Body of pancreas (tissue), 4 donors: ENCODE measurements around the gene ARRB1. TPM values are rescaled to one million over a fixed set of nuclear protein-coding genes. Genes with fewer than 3 reads are reported as not detected.

Experiments used
- ATAC-seq: fragments of 150-250 bp; one replicate; pipeline ENCODE4 v1.9.1; 2016
- DNase-seq, 4 donors: peaks; one replicate each; pipeline ENCODE4 v3.0.0-alpha.2; 2019
- H3K27ac ChIP-seq, 4 donors: fragments of 200-600 bp; sonication (generic); 1 replicate in 3 of 4; 2 replicates in 1 of 4; pipeline versions ENCODE4 v1.5.1 to v1.6.1; 2016 to 2019; ENCODE audit warnings: mild to moderate bottlenecking in 1 of 4, mixed read lengths in 1 of 4, moderate library complexity in 1 of 4
- H3K27me3 ChIP-seq, 2 donors: fragments of 200-600 bp; sonication (generic); one replicate each; pipeline ENCODE4 v1.6.0; 2016; ENCODE audit warnings: mild to moderate bottlenecking in 1 of 2
- H3K36me3 ChIP-seq, 2 donors: fragments of 200-600 bp; sonication (generic); replicated peaks in 1 of 2; 2 replicates each; pipeline ENCODE4 v1.5.1; 2016; ENCODE audit warnings: low read depth in 2 of 2; ENCODE audit not compliant: insufficient read depth in 1 of 2
- H3K4me1 ChIP-seq: fragments of 200-600 bp; sonication (generic); one replicate; pipeline ENCODE4 v1.6.0; 2016
- H3K4me3 ChIP-seq, 2 donors: fragments of 200-600 bp; sonication (generic); 1 replicate in 1 of 2; 2 replicates in 1 of 2; pipeline ENCODE4 v1.5.1; 2016 to 2019
- H3K9me3 ChIP-seq, 3 donors: fragments of 200-600 bp; sonication (generic); 1 replicate in 2 of 3; 2 replicates in 1 of 3; pipeline ENCODE4 v1.5.1; 2016
- CTCF ChIP-seq, 7 experiments: fragments of 450-650 bp in 4 of 7; fragments of 200-600 bp in 3 of 7; sonication (generic) in 3 of 7; IDR thresholded peaks; one replicate each; pipeline ENCODE4 v1.5.1; 2016 to 2019; ENCODE audit warnings: antibody characterized with exemption in 7 of 7
- POLR2A ChIP-seq, 3 donors: fragments of 450-650 bp; IDR thresholded peaks; one replicate each; pipeline ENCODE4 v1.6.1; 2016; ENCODE audit warnings: antibody characterized with exemption in 3 of 3, mild to moderate bottlenecking in 2 of 3
- WGBS, 2 donors: methylation state at CpG; one replicate each; pipeline ENCODE4 v1.1.5; 2017; 5-methylcytosine and 5-hydroxymethylcytosine counted together
- intact Hi-C: fragments of 100-400 bp; cut with DNase I; formaldehyde crosslinking; loops from one replicate; pipeline ENCODE4 v1.15.1; 2023
- microRNA counts, 2 donors: library from miRNA; unstranded; fragments of <30 nt; microRNA quantifications; one replicate each; lab custom pipeline; 2017
- microRNA-seq, 2 donors: library from miRNA; unstranded; fragments of <30 nt; microRNA quantifications; one replicate each; pipeline ENCODE4, GENCODE V29; 2016; ENCODE audit warnings: borderline number of aligned reads in 2 of 2, borderline replicate concordance in 2 of 2
- small RNA-seq: library from RNA; depleted of rRNA; stranded (forward); fragments of <200 nt; gene quantifications from one replicate; pipeline ENCODE3, GENCODE V24; 2016
- total RNA-seq, 2 donors: library from RNA; depleted of rRNA; stranded (reverse); fragments of >200 nt; gene quantifications; one replicate each; pipeline ENCODE4 v1.1.0, GENCODE V29; 2016

The ARRB1 gene
- total RNA-seq, 2 donors from 2014 or later = 41.0 to 54.1 TPM

- 45 to 49% methylated on average over 2 of the region's 2 CpGs for WGBS, 2 donors
- H3K27me3 ChIP-seq = no peaks in the 10 kb centered on the region
- no peaks in the 10 kb centered on the region for H3K4me1 ChIP-seq
- no peak for DNase-seq
- TF ChIP-seq CTCF (IDR thresholded peaks at IDR 0.05) = no peak
- no peak for TF ChIP-seq POLR2A (IDR thresholded peaks at IDR 0.05)
- intact Hi-C loops = no loop called here
- no peak overlapping the region for H3K27ac ChIP-seq
- H3K36me3 ChIP-seq = no peaks in the 10 kb centered on the region
- no peaks in the 10 kb centered on the region for H3K9me3 ChIP-seq
- ATAC-seq = no peak
- H3K4me3 ChIP-seq = no peak overlapping the region
Measured at GRCh38 chr11:75219869-75220268, 131.6 kb downstream of the ARRB1 start.

GRCh38 chr11:75214843-75215242, 136.6 kb downstream of the ARRB1 start:
- Histone ChIP-seq H3K4me1 (peaks cover 9% of the 10 kb centered on the region), H3K36me3 (no peaks in the 10 kb centered on the region), H3K4me3 (no peak overlapping the region), H3K9me3 (no peaks in the 10 kb centered on the region), H3K27ac (no peak overlapping the region), H3K27me3 (no peaks in the 10 kb centered on the region)
- intact Hi-C loops = no loop called here
- ATAC-seq (no peak), DNase-seq (no peak)
- TF ChIP-seq CTCF (IDR thresholded peaks at IDR 0.05) (no peak), POLR2A (IDR thresholded peaks at IDR 0.05) (no peak)

- Histone ChIP-seq H3K36me3 (no peaks in the 10 kb centered on the region), H3K27me3 (no peaks in the 10 kb centered on the region), H3K4me3 (no peak overlapping the region), H3K4me1 (peaks cover 9% of the 10 kb centered on the region), H3K27ac (no peak overlapping the region), H3K9me3 (no peaks in the 10 kb centered on the region)
- intact Hi-C loops = no loop called here
- ATAC-seq (peak; percentile 65), DNase-seq (peak; percentile 78 to 87 (median 80))
- TF ChIP-seq POLR2A (IDR thresholded peaks at IDR 0.05) = no peak
- peak in 3 of 7 experiments; percentile 7 to 28 (median 21) for TF ChIP-seq CTCF (IDR thresholded peaks at IDR 0.05)
- WGBS, 2 donors = 1 to 4% methylated on average over 8 of the region's 8 CpGs
Measured at GRCh38 chr11:75214411-75214821, 137.0 kb downstream of the ARRB1 start.

MicroRNAs within 50 kb of the gene (microRNA counts, 767-probe panel; counts per million panel counts)
- 0 to 736 counts per million in 2 donors for microRNA hsa-miR-326 (lab: Ali Mortazavi, UCI)

Small RNAs within 50 kb of the gene (microRNA-seq; reads per million reads assigned to microRNA genes)
- 7.0 to 8.1 reads per million in 2 donors for gene MIR326

Small RNAs within 50 kb of the gene (small RNA-seq; reads per million reads assigned to genes)
- gene MIR326 (1.9 reads per million, percentile 68 among the genes with 10 or more reads in this experiment), gene SNORD15A (not detected)

Other genes with a start within 250 kb of the ARRB1 start
- 100 to 1,000 TPM in 1 of 2 donors, 10 to 100 TPM in 1; 33.7 to 101 TPM for gene SLCO2B1, start 200.6 kb downstream of the ARRB1 start, total RNA-seq
- gene TPBGL, start 110.9 kb downstream of the ARRB1 start, total RNA-seq = under 1 TPM in 1 of 2 donors, not detected in 1; 0.26 TPM
- 1,000 to 10,000 TPM in 1 of 2 donors, 100 to 1,000 TPM in 1; 921 to 1,114 TPM for gene RPS3, start 47.9 kb upstream of the ARRB1 start, total RNA-seq
- gene KLHL35, start 81.5 kb upstream of the ARRB1 start, total RNA-seq = 1 to 10 TPM; 4.4 to 4.6 TPM
- 10 to 100 TPM; 29.6 to 73.2 TPM for gene GDPD5, start 174.3 kb upstream of the ARRB1 start, total RNA-seq
- gene SERPINH1, start 210.6 kb upstream of the ARRB1 start, total RNA-seq = 100 to 1,000 TPM in 1 of 2 donors, 10 to 100 TPM in 1; 78.3 to 166 TPM